GM12878 (cell line): Measurements from ENCODE around the gene COX15. TPM values are rescaled to one million over a fixed set of nuclear protein-coding genes. Genes with fewer than 3 reads are reported as not detected.
A peak's percentile ranks its signal among the peaks of the same experiment; 100 is the strongest.

Experiments
- BACH1 ChIP-seq: fragments of 450-650 bp; IDR thresholded peaks from 2 replicates; pipeline ENCODE4 v1.6.1; 2017; ENCODE audit warnings: mild to moderate bottlenecking, borderline replicate concordance
- CTCF ChIP-seq, 3 experiments: IDR thresholded peaks in 2 of 3; conservative IDR thresholded peaks in 1 of 3; 2 replicates each; pipeline ENCODE4 v1.5.1; 2011; ENCODE audit warnings: low read depth in 3 of 3, low read length in 3 of 3, mild to moderate bottlenecking in 3 of 3, control low read depth in 2 of 3, moderate library complexity in 2 of 3, inconsistent platforms in 1 of 3, mixed read lengths in 1 of 3; ENCODE audit not compliant: control insufficient read depth in 2 of 3, insufficient read depth in 1 of 3; ENCODE audit errors: extremely low read depth in 1 of 3
- MAX ChIP-seq: IDR thresholded peaks from 2 replicates; pipeline ENCODE4 v1.6.1; 2012; ENCODE audit warnings: low read depth, low read length, improper control_type of control experiment
- NRF1 ChIP-seq: conservative IDR thresholded peaks from 2 replicates; pipeline ENCODE4 v1.6.1; 2011; ENCODE audit warnings: mild to moderate bottlenecking, low read depth, low read length, improper control_type of control experiment
- RAD21 ChIP-seq: IDR thresholded peaks from 2 replicates; pipeline ENCODE4 v1.6.1; 2011; ENCODE audit warnings: mild to moderate bottlenecking, low read depth, low read length, moderate library complexity; ENCODE audit not compliant: insufficient read depth
- SP1 ChIP-seq: IDR thresholded peaks from one replicate; pipeline ENCODE4 v1.6.1; 2011; ENCODE audit warnings: low read depth, low read length
- TBL1XR1 ChIP-seq: IDR thresholded peaks from 2 replicates; pipeline ENCODE4 v1.6.1; 2012; ENCODE audit warnings: low read depth, low read length, improper control_type of control experiment
- ZNF24 ChIP-seq: fragments of 450-650 bp; IDR thresholded peaks from 2 replicates; pipeline ENCODE4 v1.6.1; 2017; ENCODE audit warnings: antibody characterized with exemption, mild to moderate bottlenecking
- polyA plus RNA-seq, 11 experiments: library from polyadenylated mRNA; depleted of rRNA in 4 of 11; unstranded in 6 of 11; stranded (reverse) in 5 of 11; fragments of >200 nt; fragmentation: Nextera tagmentation in 4 of 11; fragmentation: Illumina TruSeq in 1 of 11; extraction: Ambion mirVana in 4 of 11; extraction: Trizol in 1 of 11; gene quantifications; 1 replicate in 1 of 11; 2 replicates in 10 of 11; pipeline versions ENCODE4 v1.2.1 to v1.2.3, GENCODE V29; 2011 to 2016; ENCODE audit warnings: inconsistent platforms in 2 of 11, missing spikeins in 2 of 11, low read depth in 1 of 11
- total RNA-seq, 4 experiments: library from RNA; depleted of rRNA in 3 of 4; stranded (reverse); fragments of >200 nt in 3 of 4; fragmentation: Illumina TruSeq in 1 of 4; extraction: Trizol in 1 of 4; gene quantifications; 2 replicates each; pipeline versions ENCODE4 v1.2.1 to v1.2.3, GENCODE V29; 2013 to 2021
- TF ChIP-seq, protein P1 (sequence below): fragments of 450-650 bp; formaldehyde crosslinking; IDR thresholded peaks from 2 replicates; pipeline ENCODE4 v1.4.0; 2020; ENCODE audit warnings: mild to moderate bottlenecking, moderate library complexity

Gene COX15
- total and polyA plus RNA-seq, 10 of the 15 experiments (the other 5 are each of a cell fraction or from before 2014, with no cell fraction given): 30.2 to 50.7 (median 38.3) TPM

- peak; percentile 57 to 73 (median 60) for TF ChIP-seq CTCF (IDR thresholded peaks at IDR 0.05 in 2 of 3, conservative IDR thresholded peaks at IDR 0.05 in 1 of 3; ENCODE audit: control insufficient read depth in 2 of 3, extremely low read depth in 1 of 3, insufficient read depth in 1 of 3, low read depth in 3 of 3, low read length in 3 of 3)
- TF ChIP-seq BACH1: no peak
- TF ChIP-seq TBL1XR1: no peak
- TF ChIP-seq SP1: no peak
- 0 out of 2 replicates have a peak, but pooled peaks have one; percentile 34 for TF ChIP-seq ZNF24
- TF ChIP-seq, protein P1, sequence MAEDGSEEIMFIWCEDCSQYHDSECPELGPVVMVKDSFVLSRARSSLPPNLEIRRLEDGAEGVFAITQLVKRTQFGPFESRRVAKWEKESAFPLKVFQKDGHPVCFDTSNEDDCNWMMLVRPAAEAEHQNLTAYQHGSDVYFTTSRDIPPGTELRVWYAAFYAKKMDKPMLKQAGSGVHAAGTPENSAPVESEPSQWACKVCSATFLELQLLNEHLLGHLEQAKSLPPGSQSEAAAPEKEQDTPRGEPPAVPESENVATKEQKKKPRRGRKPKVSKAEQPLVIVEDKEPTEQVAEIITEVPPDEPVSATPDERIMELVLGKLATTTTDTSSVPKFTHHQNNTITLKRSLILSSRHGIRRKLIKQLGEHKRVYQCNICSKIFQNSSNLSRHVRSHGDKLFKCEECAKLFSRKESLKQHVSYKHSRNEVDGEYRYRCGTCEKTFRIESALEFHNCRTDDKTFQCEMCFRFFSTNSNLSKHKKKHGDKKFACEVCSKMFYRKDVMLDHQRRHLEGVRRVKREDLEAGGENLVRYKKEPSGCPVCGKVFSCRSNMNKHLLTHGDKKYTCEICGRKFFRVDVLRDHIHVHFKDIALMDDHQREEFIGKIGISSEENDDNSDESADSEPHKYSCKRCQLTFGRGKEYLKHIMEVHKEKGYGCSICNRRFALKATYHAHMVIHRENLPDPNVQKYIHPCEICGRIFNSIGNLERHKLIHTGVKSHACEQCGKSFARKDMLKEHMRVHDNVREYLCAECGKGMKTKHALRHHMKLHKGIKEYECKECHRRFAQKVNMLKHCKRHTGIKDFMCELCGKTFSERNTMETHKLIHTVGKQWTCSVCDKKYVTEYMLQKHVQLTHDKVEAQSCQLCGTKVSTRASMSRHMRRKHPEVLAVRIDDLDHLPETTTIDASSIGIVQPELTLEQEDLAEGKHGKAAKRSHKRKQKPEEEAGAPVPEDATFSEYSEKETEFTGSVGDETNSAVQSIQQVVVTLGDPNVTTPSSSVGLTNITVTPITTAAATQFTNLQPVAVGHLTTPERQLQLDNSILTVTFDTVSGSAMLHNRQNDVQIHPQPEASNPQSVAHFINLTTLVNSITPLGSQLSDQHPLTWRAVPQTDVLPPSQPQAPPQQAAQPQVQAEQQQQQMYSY (CRISPR knock-in tag): no peak
- peak; percentile 78 for TF ChIP-seq RAD21
- no peak for TF ChIP-seq NRF1
- no peak for TF ChIP-seq MAX
- TF ChIP-seq, all 136 proteins: peak for 6
Observed at GRCh38 chr10:99711129-99711719, 20.7 kb downstream of the COX15 start (continued).
